Stimulated activated CD8-positive, alpha-beta memory T cell treated with anti-CD3 and anti-CD28 coated beads, Interleukin-7, amount 100 ng/mL, for 1 hour (primary cell): ENCODE measurements around the gene RAD51B.
"Not testable (repeated sequence)": the region's sequence is repeated elsewhere in the genome, so short reads cannot be mapped to it uniquely, and the experiment has no call there.

Experiments used
- DNase-seq, 2 donors: peaks; one replicate each; pipeline ENCODE4 v3.0.0-alpha.2; 2020; ENCODE audit warnings: low read depth in 2 of 2

The RAD51B gene

DNA sequence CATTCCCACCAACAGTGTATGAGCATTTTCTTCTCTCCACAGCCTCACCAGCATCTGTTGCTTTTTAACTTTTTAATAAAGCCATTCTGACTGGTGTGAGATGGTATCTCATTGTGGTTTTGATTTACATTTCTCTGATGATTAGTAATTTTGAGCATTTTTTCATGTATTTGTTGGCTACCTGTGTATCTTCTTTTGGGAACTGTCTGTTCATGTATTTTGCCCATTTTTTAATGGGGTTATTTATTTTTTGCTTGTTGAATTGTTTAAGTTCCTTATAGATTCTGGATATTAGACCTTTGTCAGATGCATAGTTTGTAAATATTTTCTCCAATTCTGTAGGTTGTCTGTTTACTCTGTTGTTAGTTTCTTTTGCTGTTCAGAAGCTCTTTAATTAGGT, 616.1 kb downstream of the RAD51B start:
- DNase-seq, result not testable (repeated sequence)

- no peak for DNase-seq
Measured at GRCh38 chr14:68439676-68440075, 620.1 kb downstream of the RAD51B start.

DNA sequence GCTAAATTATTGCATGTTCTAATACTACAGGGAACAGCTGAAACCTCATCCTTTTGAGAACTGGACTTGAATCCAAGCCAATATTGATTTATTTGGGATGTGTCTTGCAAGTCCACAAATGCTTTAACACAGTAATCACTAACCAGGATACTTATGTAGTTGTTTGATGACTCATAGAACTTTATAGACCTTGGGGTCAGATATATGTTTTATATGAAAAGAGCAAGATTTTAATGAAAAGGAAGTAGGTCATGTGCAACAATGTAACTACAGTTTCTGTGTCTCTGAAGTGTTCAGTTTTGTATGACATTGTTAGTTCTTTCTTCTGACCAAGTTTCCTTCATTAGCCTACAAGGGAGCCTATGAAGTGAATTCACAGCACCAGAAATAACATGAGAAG, 621.2 kb downstream of the RAD51B start:
- no peak for DNase-seq

- DNase-seq, result no peak
Measured at GRCh38 chr14:68441542-68441941, 622.0 kb downstream of the RAD51B start.

DNA sequence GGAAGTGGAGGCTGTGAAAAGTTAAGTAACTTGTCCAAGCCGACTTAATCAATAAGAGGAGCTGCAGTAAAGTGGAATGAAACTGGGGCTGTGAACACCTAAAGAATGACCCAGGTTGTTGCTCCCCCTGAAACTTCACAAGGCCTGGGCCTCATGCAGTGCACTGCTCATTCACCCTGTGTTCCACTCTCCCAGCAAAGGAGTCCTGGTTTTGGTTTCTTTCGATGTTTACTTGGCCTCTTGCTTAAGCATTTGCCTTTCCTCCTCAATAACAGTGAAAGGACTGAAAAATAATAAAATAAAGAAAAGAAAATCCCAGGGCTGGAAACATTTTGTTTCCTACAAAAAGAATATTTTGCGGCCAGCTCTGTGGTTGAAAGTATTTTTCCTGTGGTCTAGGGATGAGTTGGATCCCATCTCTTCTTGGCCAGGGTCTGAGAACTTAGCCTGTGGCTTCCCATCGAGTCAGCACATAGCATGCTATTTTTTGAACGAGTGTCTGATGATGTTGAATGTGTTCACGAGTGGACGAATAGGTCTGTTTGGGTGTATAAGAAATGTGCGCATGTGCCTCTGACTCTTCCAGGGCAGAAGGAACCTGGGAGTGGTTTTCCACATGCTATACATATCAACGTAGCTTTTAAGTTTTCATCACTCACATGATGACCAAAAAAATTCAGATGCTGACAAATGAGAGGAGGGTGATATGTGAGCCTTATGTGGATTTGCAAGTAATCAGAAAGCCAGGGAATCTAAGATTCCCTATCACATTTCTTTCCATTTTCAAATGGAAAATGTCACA, 623.5 kb downstream of the RAD51B start:
- DNase-seq, result no peak

DNA sequence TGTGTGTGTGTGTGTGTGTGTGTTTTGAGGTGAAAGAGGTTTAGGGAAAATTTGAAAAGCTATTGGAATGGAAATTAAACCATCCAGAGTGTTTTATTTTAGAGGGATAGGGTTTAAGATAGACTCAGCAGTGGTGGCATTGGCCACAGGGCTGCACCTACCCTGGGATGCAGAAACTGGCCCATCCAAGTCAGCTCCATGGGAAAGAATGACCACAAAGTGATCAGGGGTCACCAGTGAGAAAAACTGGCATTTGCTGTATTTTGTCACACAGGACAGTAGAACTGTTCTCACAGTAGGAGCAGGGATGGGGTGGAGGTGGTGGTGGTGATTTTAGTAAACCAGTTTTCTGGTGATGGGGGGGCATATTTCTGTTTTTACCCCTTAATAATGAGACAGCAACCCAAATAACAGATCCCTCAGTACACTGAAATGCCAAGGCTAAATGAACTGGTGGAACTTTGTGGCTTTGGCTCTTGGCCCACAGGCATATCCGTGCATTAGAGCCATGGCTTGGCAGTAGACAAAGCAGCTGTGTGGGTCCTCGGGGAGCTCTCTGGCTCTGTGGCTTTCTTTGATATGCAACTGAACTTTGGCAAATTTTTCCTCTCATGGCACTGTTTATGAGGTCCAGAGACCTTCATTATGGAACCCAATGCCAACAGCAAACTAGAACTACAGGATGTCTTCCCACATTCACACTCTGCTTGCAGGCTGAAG, 625.0 kb downstream of the RAD51B start:
- DNase-seq, result no peak

DNA sequence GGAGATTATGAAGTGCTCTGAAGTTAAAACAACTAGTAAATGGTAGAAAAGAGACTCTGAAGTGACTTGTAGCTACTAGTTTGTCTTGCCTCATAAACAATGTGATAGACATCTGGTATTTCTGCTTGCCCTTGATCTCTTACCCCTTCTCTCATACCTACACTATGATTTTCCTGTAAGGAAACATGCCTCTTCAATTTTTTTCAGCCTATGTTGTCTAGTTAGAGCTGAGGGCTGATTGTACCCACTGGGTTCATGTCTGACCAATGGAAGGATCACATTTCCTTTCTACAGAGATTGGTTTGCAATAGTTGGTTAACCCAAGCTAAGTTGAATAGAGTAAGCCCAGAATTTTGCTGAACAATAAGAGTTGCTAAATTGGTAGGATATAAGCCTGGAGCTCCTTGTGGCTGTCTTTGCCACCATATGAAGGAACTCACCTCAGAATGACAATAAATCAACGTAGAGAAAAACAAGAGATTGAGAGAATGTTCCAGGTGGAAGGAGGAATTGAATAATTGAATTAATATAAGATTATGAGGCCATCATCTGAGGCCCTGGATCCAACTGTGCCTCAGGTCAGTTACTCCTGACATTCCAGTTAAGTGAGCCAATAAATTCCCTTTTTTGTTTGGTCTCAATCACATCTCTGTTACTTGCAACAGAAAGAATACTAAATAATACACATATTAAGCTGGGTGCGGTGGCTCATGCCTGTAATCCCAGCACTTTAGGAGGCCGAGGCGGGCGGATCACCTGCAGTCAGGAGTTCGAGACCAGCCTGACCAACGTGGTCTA, 626.9 kb downstream of the RAD51B start:
- no peak for DNase-seq

GRCh38 chr14:68447581-68448251, 628.1 kb downstream of the RAD51B start:
- DNase-seq, result no peak

- no peak for DNase-seq
Measured at GRCh38 chr14:68448252-68448902, 628.8 kb downstream of the RAD51B start.

GRCh38 chr14:68449561-68450181, 630.1 kb downstream of the RAD51B start:
- DNase-seq, result no peak

- no peak for DNase-seq
Measured at GRCh38 chr14:68450391-68451120, 631.0 kb downstream of the RAD51B start.

GRCh38 chr14:68451696-68452373, 632.3 kb downstream of the RAD51B start:
- no peak for DNase-seq

GRCh38 chr14:68458253-68458652, 638.7 kb downstream of the RAD51B start:
- DNase-seq, result no peak

- no peak for DNase-seq
Measured at GRCh38 chr14:68458840-68459469, 639.4 kb downstream of the RAD51B start.

DNA sequence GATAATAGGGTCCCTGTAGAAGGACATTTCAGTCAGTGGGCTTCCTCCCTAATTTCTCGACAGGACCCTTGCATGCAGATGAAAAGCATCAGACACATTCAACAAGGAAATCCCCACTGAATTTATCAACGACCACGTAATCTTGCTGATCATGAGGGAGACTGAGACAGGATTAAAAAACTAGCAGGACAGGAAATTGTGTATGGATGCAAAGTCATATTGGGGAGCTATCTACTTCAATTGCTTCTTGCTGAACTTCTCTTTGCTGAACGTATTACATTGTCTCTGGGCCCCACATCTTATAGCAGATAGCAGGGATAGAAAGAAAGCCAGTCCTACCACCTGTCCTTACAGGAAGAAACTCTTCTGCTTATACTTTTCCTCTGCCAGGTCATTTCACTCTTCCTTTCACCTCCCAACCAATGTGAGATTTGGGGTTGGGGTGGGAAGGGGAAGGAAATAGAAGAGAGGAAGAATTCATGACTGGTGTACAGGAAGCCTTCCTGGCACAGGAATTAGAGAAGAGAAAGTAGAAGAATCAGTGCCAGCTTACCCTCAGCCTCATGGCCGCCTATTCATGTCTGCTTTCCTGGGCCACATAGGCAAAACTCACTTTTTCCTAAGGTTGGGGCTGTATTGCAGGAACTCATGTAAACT, 640.0 kb downstream of the RAD51B start:
- DNase-seq, result no peak

DNA sequence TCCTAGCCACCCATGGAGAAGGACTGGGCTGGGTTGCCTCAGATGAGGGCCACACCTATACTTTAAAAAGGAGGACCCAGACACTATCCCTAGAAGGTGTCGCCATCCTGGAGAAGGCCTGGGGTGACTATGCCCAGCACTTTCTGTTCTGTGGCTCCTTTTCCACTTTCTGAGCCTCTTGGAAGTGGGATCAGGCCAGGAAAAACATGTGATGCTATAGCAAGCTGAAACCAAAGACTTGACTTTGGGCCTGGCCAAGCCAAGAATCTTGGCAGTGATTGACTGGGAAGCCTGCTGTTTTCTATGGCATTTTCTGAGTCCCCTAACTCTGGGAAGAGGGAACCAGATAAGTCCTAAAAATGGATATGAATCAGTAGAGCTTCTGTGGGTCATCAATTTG, 641.0 kb downstream of the RAD51B start:
- DNase-seq, result no peak

DNA sequence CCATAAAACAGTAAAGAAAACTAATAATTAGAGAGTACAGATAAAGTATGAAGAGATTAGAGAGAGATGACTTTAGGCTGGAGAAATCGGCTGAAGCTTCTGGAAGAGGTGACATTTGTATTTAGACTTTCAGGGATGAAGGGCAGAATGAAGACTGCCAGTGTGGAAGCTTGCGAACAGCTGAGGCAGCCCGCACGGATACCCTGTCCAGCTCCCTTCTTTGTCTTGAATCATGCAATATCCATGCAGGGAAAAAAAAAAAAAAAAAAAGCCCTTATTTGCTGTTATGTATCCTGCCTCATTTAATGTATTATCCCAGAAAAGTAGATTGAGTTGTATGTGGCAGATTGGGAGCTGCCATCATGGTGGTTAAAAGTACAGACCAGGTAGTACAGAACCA, 641.5 kb downstream of the RAD51B start:
- DNase-seq, result no peak

DNA sequence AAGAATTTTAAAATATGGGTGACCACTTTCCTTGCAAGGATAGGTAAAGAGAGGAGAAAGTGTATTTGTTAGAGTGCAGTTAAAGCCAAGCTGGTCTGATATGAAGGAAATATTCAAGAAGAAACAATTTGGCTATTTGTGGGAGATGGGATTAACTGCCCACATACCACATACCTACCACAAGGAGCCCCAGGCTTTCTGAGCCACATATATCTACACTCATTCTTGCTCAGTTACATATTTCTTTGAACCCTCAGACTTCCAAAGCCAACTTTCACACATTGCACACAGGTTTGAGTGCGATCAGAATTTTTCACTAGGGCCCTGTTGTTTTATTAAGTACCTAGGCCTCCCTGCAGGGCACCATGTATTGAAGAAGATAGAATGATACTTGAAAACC, 643.1 kb downstream of the RAD51B start:
- DNase-seq, result no peak

DNA sequence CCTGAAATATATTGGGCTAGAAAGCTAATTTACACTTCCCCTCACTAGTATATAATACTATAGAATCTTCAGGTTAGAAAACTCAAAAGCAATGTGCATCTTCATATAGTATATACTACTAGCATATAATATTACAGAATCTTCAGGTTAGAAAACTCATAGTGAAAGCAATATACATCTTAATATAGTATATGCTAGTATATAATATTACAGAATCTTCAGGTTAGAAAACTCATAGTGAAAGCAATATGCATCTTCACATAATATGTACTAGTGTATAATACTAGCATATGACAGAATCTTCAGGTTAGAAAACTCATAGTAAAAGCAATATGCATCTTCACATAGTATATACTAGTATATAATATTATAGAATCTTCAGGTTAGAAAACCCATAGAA, 643.7 kb downstream of the RAD51B start:
- DNase-seq, result no peak
